Measurements from ENCODE around the gene LRRC4B.

LRRC4B gene

DNA sequence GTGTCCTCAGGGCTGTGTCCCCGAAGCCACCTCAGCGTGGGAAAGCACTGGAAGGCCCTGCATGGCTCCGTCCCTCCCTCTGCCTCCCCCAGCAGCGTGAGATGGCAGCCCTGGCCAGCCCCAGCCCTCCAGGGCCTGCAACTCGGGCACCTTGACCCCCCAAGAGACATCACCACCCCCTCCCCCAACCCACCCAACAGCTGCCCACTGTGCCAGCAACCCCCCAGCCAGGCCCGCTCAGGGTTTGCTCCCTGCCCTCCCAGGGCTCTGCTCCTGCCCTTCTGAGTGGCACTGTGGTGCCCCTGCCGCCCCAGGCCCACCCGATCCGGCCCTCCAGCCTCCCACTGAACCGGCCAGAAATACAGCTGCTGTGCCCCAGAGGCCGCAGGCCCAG, 53.1 kb downstream of the LRRC4B start:
- no peak for DNase-seq (ENCODE audit: extremely low read depth, low read depth)
- TF ChIP-seq, protein P1, sequence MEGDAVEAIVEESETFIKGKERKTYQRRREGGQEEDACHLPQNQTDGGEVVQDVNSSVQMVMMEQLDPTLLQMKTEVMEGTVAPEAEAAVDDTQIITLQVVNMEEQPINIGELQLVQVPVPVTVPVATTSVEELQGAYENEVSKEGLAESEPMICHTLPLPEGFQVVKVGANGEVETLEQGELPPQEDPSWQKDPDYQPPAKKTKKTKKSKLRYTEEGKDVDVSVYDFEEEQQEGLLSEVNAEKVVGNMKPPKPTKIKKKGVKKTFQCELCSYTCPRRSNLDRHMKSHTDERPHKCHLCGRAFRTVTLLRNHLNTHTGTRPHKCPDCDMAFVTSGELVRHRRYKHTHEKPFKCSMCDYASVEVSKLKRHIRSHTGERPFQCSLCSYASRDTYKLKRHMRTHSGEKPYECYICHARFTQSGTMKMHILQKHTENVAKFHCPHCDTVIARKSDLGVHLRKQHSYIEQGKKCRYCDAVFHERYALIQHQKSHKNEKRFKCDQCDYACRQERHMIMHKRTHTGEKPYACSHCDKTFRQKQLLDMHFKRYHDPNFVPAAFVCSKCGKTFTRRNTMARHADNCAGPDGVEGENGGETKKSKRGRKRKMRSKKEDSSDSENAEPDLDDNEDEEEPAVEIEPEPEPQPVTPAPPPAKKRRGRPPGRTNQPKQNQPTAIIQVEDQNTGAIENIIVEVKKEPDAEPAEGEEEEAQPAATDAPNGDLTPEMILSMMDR (IDR thresholded peaks at IDR 0.05; ENCODE audit: low read depth, low read length), result no peak

DNA sequence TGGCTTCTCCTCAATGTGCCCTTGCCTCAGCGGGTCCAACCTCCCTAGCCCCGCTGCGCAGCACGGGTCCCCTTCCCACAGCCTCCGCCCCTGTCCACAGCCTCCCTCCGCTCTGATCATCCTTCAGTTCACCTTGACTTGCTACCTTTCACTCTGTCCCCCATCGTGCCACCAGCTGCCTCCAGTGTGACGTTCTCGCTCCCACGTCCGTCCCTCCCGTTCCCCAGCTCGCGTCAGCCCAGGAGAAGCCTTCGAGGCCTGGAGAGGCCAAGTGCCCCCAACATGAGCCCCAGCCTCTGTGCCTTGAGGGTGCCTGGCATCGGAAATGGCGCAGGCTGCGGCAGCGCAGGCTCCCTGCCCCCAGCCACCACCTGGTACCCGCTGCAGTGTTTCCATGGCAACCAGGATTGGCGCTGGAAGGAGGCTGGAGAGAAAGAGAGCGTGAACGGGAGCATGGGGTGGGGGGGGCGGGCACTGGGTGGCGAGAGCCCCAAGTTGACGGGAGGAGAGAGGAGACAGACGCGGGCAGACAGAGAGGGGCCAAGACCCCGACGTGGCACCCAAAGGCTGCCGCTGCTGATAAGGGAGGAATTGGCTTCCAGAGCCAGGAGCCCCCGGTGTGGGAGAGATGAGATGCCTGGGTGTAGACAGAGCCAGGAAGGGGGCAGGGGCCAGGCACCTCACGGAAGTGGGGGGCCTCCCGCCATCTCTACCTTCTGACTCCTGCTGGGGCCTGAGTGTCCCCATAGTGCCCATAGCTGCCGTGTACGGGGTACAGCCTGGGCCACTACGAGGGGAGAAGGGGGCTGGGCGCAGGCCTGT, 53.7 kb downstream of the LRRC4B start:
- no peak for DNase-seq (ENCODE audit: extremely low read depth, low read depth)

DNA sequence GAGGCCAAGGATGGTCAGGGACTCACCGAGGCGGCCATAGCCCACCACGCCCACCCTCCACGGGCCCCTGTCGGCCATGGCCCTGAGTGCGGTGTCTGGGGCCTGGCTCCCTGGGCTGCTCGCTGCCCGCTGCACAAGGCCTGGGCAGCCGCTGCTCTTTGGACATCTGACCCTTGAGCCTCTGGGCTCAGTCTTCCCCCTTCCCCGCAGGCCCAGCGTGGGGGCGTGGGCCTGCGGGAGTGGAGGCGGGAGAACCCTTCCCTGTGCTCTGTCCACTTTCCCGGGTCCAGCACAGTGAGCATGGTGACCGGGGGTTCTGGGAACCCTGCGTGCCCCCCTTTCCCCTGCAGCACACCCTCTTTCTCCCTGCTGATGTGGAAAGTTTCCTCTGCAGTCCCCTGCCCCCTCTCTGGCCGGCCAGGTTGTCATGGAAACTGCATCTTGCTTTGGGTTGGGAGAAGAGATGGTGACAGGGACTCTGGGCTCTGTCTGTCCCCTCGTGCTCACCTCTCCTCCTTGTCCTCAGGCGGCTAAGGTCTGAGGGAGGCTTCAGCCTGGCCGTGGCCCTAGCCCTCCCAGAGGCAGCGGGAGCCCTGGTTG, 54.4 kb downstream of the LRRC4B start, which contains the start of gene ASPDH:
Gene ASPDH (minus strand): TSS at position 168 of the 600 bp plus-strand sequence. CDS start 90 bp downstream, at position 78.
- TF ChIP-seq, protein P1 (IDR thresholded peaks at IDR 0.05; ENCODE audit: low read depth, low read length), result no peak
- DNase-seq (ENCODE audit: extremely low read depth, low read depth), result no peak

More for the DNA sequence above, 53.7 kb downstream of the LRRC4B start:
- TF ChIP-seq, protein P1 (IDR thresholded peaks at IDR 0.05; ENCODE audit: low read depth, low read length), result no peak

DNA sequence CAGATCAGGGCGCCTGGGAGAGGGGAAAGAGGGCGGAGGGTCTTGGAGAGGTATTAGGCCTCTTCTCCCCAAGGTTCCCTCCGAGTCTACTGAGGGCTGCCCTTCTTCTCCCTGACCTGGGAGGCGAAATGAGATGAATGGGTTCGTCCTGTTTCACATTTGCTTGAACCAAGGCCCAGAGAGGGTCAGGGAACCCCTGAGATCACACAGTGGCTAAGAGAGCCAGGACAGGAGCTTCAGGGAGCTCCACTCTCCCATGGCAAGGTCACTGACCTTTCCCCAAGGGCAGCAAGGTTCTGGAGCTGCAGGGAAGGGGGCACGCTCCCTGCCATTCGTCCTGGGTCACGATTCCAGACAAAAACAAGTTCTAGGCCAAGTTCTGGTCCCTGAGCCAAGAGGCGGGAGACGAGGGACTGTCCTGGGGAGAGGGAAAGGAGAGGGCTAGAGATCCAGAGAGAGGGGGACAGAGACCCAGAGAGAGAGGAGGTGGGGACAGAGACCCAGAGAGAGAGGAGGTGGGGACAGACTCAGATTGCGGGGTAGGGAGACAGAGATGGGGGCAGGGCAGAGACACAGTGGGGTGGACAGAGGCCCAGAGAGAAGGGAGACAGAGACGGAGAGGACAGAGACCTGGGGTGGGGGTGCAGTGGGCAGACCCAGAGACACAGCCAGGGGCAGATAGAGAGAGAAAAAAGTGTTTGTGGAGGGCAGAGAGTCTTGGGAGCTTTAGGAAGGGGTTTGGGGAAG, 55.1 kb downstream of the LRRC4B start:
- TF ChIP-seq, protein P1 (IDR thresholded peaks at IDR 0.05; ENCODE audit: low read depth, low read length), result no peak
- DNase-seq (ENCODE audit: extremely low read depth, low read depth), result no peak

DNA sequence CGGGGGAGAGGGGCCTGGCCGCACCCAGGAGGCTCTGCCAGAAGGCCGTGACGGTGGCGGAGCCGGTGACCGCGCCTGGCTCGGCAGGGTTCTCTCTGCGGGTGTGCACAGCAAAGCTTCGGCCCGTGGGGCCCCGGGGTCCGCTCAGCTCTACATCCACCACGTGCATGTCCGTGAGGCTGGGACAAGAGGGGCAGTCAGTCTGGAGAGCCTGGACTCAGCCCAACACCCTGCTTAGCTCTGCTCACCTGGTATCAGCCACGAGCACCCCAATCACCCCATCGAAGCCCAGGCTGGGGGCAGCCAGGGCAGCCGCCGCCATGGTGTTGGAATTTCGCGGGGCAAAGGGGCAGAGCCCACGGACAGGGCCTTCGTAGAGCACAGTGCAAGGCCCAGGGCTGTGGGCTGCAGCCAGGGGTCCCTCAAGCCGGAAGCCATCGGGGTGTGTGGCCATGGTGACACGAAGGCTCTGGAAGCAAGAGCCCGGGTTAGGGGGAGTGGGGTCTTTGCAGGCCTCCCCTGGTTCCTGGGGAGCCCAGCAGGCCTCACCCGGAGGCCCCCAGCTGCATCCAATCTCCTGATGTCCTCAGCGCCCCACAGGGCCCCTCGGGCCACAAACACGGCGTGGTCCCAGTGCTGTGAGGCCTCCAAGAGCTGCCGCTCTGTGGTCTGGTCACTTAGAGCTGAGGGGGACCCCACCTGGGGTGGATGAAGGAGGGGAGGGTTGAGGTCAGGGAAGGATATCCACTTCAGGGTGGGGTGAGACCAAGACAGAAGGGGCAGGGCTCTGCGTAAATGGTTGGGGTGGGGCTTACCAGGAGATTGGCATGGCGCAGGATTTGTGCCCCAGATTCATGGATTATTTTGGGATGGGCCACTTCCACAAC, 55.9 kb downstream of the LRRC4B start:
- DNase-seq (ENCODE audit: extremely low read depth, low read depth), result no peak
- TF ChIP-seq, protein P1 (IDR thresholded peaks at IDR 0.05; ENCODE audit: low read depth, low read length), result no peak

DNA sequence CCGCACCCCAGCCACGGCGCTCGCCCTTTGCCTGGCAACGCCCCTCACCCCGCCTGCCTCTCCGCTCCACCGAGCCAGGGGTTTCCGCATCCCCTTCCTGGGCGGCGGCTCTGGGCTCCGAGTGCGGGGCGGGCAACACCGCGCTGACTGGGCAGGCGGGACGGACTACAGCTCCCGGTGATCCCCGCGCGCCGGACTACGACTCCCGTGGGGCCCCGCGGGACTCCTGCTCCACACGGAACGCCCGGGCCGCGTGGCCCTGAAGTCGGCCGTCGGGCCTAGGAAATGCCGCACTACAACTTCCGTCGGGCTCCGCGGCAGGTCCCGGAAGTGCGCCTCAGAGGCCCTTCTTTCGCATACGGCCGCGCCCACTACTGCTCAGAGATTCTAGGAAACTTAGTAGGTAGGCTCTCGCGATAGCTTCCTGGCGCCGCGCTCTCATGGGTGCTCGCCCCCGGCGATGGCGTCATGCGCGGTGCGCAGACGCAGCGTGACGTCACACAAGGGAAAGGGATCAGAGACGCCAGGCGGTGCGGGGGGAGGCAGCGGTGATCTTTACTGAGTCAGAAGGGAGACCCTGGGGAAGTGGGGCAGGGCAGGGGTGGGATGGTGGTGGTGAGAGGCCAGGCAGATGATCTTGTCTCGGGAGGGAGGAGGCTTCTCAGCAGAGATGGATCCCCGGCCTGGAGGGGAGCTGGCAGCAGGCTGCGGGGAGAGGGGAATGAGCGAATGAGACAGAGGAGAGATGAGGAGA, 57.0 kb downstream of the LRRC4B start, which contains the start of gene JOSD2:
Gene JOSD2 (minus strand): TSS at position 123 of the 754 bp plus-strand sequence. CDS start 760 bp downstream, outside the sequence.
- TF ChIP-seq, protein P1 (IDR thresholded peaks at IDR 0.05; ENCODE audit: low read depth, low read length), result no peak
- DNase-seq (ENCODE audit: extremely low read depth, low read depth), result peak; percentile 99

Measured in AG09319 (cell line).